SK-N-SH (cell line): ENCODE results near the gene SEC14L1. TPM values are rescaled to one million over a fixed set of nuclear protein-coding genes. Genes with fewer than 3 reads are reported as not detected.

Experiments used
- CTCF ChIA-PET: fragments of 300-600, 350-600 bp; formaldehyde crosslinking; extraction: SDS; loops from one replicate; lab custom pipeline; 2021; lab: Yijun Ruan, JAX
- POLR2A ChIA-PET: fragments of 350-600 bp; sonication (Branson Sonifier 250); formaldehyde crosslinking; extraction: SDS; loops from one replicate; lab custom pipeline; 2020; ENCODE audit warnings: antibody characterized with exemption, inconsistent platforms; lab: Yijun Ruan, JAX
- DNase-seq: peaks from one replicate; pipeline ENCODE4 v3.0.0; 2012
- H2AFZ ChIP-seq: fragments of 200-600 bp; sonication (generic); 2 replicates; pipeline ENCODE4 v1.8.1; 2016; ENCODE audit warnings: antibody characterized with exemption, mild to moderate bottlenecking, low read depth
- H3F3A ChIP-seq: fragments of 200-600 bp; sonication (generic); replicated peaks from 2 replicates; pipeline ENCODE3; 2016; ENCODE audit warnings: antibody characterized with exemption, mild to moderate bottlenecking; ENCODE audit not compliant: insufficient read depth
- H3K27ac ChIP-seq, 2 experiments: fragments of 200-500 bp in 1 of 2; fragments of 200-600 bp in 1 of 2; sonication (Bioruptor generic) in 1 of 2; sonication (generic), shearing (Covaris generic) in 1 of 2; 2 replicates each; pipeline versions ENCODE4 v1.5.1 to v1.6.1; 2014 to 2016; ENCODE audit warnings: low read depth in 2 of 2, inconsistent platforms in 1 of 2, low read length in 1 of 2, mild to moderate bottlenecking in 1 of 2, mixed read lengths in 1 of 2
- H3K27me3 ChIP-seq: fragments of 200-600 bp; sonication (generic), shearing (Covaris generic); 2 replicates; pipeline ENCODE4 v1.6.1; 2016; ENCODE audit warnings: mixed run types; ENCODE audit not compliant: insufficient read depth
- H3K36me3 ChIP-seq, 2 experiments: fragments of 200-500 bp in 1 of 2; fragments of 200-600 bp in 1 of 2; sonication (Bioruptor generic) in 1 of 2; sonication (generic) in 1 of 2; replicated peaks in 1 of 2; 2 replicates each; pipeline versions ENCODE3 to v1.5.1; 2014 to 2016; ENCODE audit warnings: low read length in 1 of 2, mild to moderate bottlenecking in 1 of 2; ENCODE audit not compliant: insufficient read depth in 2 of 2, control insufficient read depth in 1 of 2
- H3K4me1 ChIP-seq, 2 experiments: fragments of 200-500 bp in 1 of 2; fragments of 200-600 bp in 1 of 2; sonication (Bioruptor generic) in 1 of 2; sonication (generic), shearing (Covaris generic) in 1 of 2; 2 replicates each; pipeline versions ENCODE4 v1.5.1 to v1.6.1; 2014 to 2016; ENCODE audit warnings: low read depth in 1 of 2, low read length in 1 of 2, mixed run types in 1 of 2; ENCODE audit not compliant: insufficient read depth in 2 of 2, control insufficient read depth in 1 of 2
- H3K4me2 ChIP-seq: fragments of 200-600 bp; sonication (generic), shearing (Covaris generic); 2 replicates; pipeline ENCODE4 v1.6.1; 2017; ENCODE audit warnings: mixed run types
- H3K4me3 ChIP-seq, 2 experiments: fragments of 200-500 bp in 1 of 2; fragments of 200-600 bp in 1 of 2; sonication (Bioruptor generic) in 1 of 2; sonication (generic), shearing (Covaris generic) in 1 of 2; 2 replicates each; pipeline versions ENCODE4 v1.5.1 to v1.8.1; 2014 to 2016; ENCODE audit warnings: low read depth in 2 of 2, inconsistent platforms in 1 of 2, low read length in 1 of 2, mild to moderate bottlenecking in 1 of 2, mixed read lengths in 1 of 2, moderate library complexity in 1 of 2
- H3K79me2 ChIP-seq: fragments of 200-600 bp; sonication (generic); 2 replicates; pipeline ENCODE4 v1.8.1; 2017; ENCODE audit warnings: mild to moderate bottlenecking; ENCODE audit not compliant: insufficient read depth
- H3K9ac ChIP-seq: fragments of 200-600 bp; sonication (generic); 2 replicates; pipeline ENCODE4 v1.6.1; 2017; ENCODE audit warnings: mixed run types
- H3K9me2 ChIP-seq: fragments of 200-600 bp; sonication (generic); 2 replicates; pipeline ENCODE4 v1.6.1; 2017; ENCODE audit warnings: mixed run types
- H3K9me3 ChIP-seq: fragments of 200-600 bp; sonication (generic); 2 replicates; pipeline ENCODE4 v1.6.1; 2017; ENCODE audit warnings: mixed run types, mild to moderate bottlenecking, moderate library complexity
- H4K20me1 ChIP-seq: fragments of 200-600 bp; sonication (generic); 2 replicates; pipeline ENCODE4 v1.6.1; 2017; ENCODE audit warnings: mild to moderate bottlenecking, mixed run types; ENCODE audit not compliant: insufficient read depth
- ELF1 ChIP-seq: IDR thresholded peaks from 2 replicates; pipeline ENCODE4 v1.4.0; 2012
- EP300 ChIP-seq, 2 experiments: IDR thresholded peaks; 2 replicates each; pipeline versions ENCODE4 v1.4.0 to v1.6.1; 2012; ENCODE audit warnings: borderline replicate concordance in 1 of 2, low read depth in 1 of 2, low read length in 1 of 2
- FOSL2 ChIP-seq: IDR thresholded peaks from 2 replicates; pipeline ENCODE4 v1.4.0; 2012; ENCODE audit warnings: low read depth, mild to moderate bottlenecking, moderate library complexity, borderline replicate concordance
- FOXM1 ChIP-seq: IDR thresholded peaks from 2 replicates; pipeline ENCODE4 v1.4.0; 2012; ENCODE audit warnings: low read depth, mild to moderate bottlenecking
- GABPA ChIP-seq: IDR thresholded peaks from 2 replicates; pipeline ENCODE4 v1.4.0; 2012; ENCODE audit warnings: low read depth, mild to moderate bottlenecking
- JUND ChIP-seq: IDR thresholded peaks from 2 replicates; pipeline ENCODE4 v1.4.0; 2012
- MEF2A ChIP-seq: IDR thresholded peaks from 2 replicates; pipeline ENCODE4 v1.4.0; 2012; ENCODE audit warnings: low read depth, borderline replicate concordance
- NFIC ChIP-seq: IDR thresholded peaks from 2 replicates; pipeline ENCODE4 v1.4.0; 2012; ENCODE audit warnings: borderline replicate concordance
- POLR2AphosphoS5 ChIP-seq: IDR thresholded peaks from 2 replicates; pipeline ENCODE4 v1.6.1; 2012; ENCODE audit warnings: low read depth, low read length
- RXRA ChIP-seq: IDR thresholded peaks from 2 replicates; pipeline ENCODE4 v1.4.0; 2012; ENCODE audit warnings: low read depth, mild to moderate bottlenecking, borderline replicate concordance
- TCF12 ChIP-seq: IDR thresholded peaks from 2 replicates; pipeline ENCODE4 v1.4.0; 2012
- TEAD4 ChIP-seq: IDR thresholded peaks from 2 replicates; pipeline ENCODE4 v1.4.0; 2012; ENCODE audit warnings: mild to moderate bottlenecking, borderline replicate concordance; ENCODE audit not compliant: insufficient read depth
- YY1 ChIP-seq: IDR thresholded peaks from 2 replicates; pipeline ENCODE4 v1.4.0; 2012; ENCODE audit warnings: low read depth, mild to moderate bottlenecking
- WGBS: methylation state at CpG from one replicate; pipeline ENCODE4 v1.1.6; 2017; ENCODE audit warnings: low lambda C conversion rate; 5-methylcytosine and 5-hydroxymethylcytosine counted together
- polyA plus RNA-seq, 3 experiments: library from polyadenylated mRNA; depleted of rRNA; stranded (reverse); fragments of >200 nt; gene quantifications; 2 replicates each; pipeline ENCODE4 v1.2.3, GENCODE V29; 2012
- TF ChIP-seq, protein P1 (sequence below): IDR thresholded peaks from 2 replicates; pipeline ENCODE4 v1.4.0; 2012; ENCODE audit warnings: low read depth
- TF ChIP-seq, protein P2 (sequence below): IDR thresholded peaks from 2 replicates; pipeline ENCODE4; 2012
- TF ChIP-seq, protein P3 (sequence below): fragments of 150-350 bp; IDR thresholded peaks from 2 replicates; pipeline ENCODE4 v1.6.1; 2017; ENCODE audit warnings: antibody characterized with exemption, low read length, low read depth, borderline replicate concordance
- TF ChIP-seq, protein P4 (sequence below): IDR thresholded peaks from 2 replicates; pipeline ENCODE4 v1.4.0; 2012; ENCODE audit warnings: low read depth, borderline replicate concordance
- TF ChIP-seq, protein P5 (sequence below): IDR thresholded peaks from 2 replicates; pipeline ENCODE4 v1.4.0; 2012; ENCODE audit warnings: low read depth, borderline replicate concordance

SEC14L1 gene
- polyA plus RNA-seq, 1 of the 3 experiments (the other 2 are of a cell fraction) = 62.4 TPM

DNA sequence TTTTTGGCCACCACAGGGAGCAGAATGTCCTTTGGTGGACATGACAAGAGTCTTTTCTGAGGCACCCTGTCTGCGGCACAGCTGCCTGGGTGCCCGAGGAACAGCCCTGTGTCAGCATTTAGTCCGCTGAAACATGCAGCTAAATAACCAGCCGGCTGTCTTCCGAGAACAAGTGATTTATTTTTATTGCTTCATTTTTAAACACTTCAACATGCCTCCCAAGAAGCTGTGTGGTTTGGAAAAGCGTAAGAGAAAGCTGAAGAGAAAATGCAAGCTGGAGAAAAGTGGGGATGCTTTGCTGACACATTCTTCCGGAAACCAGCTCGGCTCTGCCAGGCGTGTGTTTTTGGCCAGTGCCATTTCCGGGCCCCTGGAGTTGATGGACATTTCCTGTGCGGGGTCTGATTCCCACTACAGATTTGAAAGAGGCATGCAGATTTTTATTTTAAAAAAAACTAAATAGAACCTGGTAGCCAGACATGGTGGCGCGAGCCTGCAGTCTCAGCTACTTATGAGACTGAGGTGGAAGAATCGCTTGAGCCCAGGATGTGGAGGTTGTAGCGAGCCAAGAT is 94.7 kb downstream of the SEC14L1 start:
- CTCF ChIA-PET = interaction anchor here (0.9 to 3.6 kb wide), 5 partner anchors 11 to 367 kb away, joined by 3 to 19 read pairs (median 4); partner anchors contain the start of gene MGAT5B
- Histone ChIP-seq H3K36me3 (no peaks in the 10 kb centered on the region), H2AFZ (peak overlapping the region; percentile 43; the same call in 1 of the 2 replicates), H3K9me2 (no peaks in the 10 kb centered on the region), H4K20me1 (no peaks in the 10 kb centered on the region), H3K9ac (peak overlapping the region; percentile 45), H3K27me3 (no peaks in the 10 kb centered on the region), H3K4me1 (peaks cover 3 to 15% of the 10 kb centered on the region in 2 experiments; a peak in 2 of 4 replicates), H3K9me3 (no peaks in the 10 kb centered on the region), H3F3A (peaks cover 30% of the 10 kb centered on the region), H3K4me3 (peak overlapping the region; percentile 7 to 42; a peak in 3 of 4 replicates), H3K27ac (peak overlapping the region; percentile 45 to 81), H3K4me2 (peak overlapping the region; percentile 74), H3K79me2 (no peaks in the 10 kb centered on the region)
- POLR2A ChIA-PET = interaction anchor here (1.0 to 1.2 kb wide), 2 partner anchors 14 to 147 kb away, joined by 3 to 4 read pairs; no protein-coding TSS in a partner anchor
- WGBS = 33% methylated on average over 15 of the region's 15 CpGs
- TF ChIP-seq, protein P1, sequence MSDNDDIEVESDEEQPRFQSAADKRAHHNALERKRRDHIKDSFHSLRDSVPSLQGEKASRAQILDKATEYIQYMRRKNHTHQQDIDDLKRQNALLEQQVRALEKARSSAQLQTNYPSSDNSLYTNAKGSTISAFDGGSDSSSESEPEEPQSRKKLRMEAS = peak; percentile 72; the same call in 1 of the 2 replicates
- TF ChIP-seq ELF1 = peak; percentile 79
- peak; percentile 95 for TF ChIP-seq NFIC
- TF ChIP-seq FOXM1 = peak; percentile 50; the same call in 1 of the 2 replicates
- TF ChIP-seq TEAD4 = 0 out of 2 replicates have a peak, but pooled peaks have one; percentile 40
- peak; percentile 37; the same call in 1 of the 2 replicates for TF ChIP-seq MEF2A
- TF ChIP-seq RXRA = no peak; the same call in 1 of the 2 replicates
- TF ChIP-seq GABPA = peak; percentile 72
- peak; percentile 88 for TF ChIP-seq TCF12
- peak; percentile 64 for TF ChIP-seq POLR2AphosphoS5
- peak in 1 of 2 experiments; percentile 76; a peak in 2 of 4 replicates for TF ChIP-seq EP300 (IDR thresholded peaks at IDR 0.05; ENCODE audit: borderline replicate concordance in 1 of 2, low read depth in 1 of 2, low read length in 1 of 2)
- TF ChIP-seq, protein P2, sequence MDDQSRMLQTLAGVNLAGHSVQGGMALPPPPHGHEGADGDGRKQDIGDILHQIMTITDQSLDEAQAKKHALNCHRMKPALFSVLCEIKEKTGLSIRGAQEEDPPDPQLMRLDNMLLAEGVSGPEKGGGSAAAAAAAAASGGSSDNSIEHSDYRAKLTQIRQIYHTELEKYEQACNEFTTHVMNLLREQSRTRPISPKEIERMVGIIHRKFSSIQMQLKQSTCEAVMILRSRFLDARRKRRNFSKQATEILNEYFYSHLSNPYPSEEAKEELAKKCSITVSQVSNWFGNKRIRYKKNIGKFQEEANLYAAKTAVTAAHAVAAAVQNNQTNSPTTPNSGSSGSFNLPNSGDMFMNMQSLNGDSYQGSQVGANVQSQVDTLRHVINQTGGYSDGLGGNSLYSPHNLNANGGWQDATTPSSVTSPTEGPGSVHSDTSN = peak; percentile 92
- peak; percentile 73 for TF ChIP-seq JUND
- TF ChIP-seq, protein P3, sequence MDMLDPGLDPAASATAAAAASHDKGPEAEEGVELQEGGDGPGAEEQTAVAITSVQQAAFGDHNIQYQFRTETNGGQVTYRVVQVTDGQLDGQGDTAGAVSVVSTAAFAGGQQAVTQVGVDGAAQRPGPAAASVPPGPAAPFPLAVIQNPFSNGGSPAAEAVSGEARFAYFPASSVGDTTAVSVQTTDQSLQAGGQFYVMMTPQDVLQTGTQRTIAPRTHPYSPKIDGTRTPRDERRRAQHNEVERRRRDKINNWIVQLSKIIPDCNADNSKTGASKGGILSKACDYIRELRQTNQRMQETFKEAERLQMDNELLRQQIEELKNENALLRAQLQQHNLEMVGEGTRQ = no peak
- TF ChIP-seq YY1 = 0 out of 2 replicates have a peak, but pooled peaks have one; percentile 30
- peak; percentile 34; the same call in 1 of the 2 replicates for TF ChIP-seq FOSL2
- TF ChIP-seq, protein P4, sequence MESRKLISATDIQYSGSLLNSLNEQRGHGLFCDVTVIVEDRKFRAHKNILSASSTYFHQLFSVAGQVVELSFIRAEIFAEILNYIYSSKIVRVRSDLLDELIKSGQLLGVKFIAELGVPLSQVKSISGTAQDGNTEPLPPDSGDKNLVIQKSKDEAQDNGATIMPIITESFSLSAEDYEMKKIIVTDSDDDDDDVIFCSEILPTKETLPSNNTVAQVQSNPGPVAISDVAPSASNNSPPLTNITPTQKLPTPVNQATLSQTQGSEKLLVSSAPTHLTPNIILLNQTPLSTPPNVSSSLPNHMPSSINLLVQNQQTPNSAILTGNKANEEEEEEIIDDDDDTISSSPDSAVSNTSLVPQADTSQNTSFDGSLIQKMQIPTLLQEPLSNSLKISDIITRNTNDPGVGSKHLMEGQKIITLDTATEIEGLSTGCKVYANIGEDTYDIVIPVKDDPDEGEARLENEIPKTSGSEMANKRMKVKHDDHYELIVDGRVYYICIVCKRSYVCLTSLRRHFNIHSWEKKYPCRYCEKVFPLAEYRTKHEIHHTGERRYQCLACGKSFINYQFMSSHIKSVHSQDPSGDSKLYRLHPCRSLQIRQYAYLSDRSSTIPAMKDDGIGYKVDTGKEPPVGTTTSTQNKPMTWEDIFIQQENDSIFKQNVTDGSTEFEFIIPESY = no peak
- TF ChIP-seq, protein P5, sequence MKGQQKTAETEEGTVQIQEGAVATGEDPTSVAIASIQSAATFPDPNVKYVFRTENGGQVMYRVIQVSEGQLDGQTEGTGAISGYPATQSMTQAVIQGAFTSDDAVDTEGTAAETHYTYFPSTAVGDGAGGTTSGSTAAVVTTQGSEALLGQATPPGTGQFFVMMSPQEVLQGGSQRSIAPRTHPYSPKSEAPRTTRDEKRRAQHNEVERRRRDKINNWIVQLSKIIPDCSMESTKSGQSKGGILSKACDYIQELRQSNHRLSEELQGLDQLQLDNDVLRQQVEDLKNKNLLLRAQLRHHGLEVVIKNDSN = no peak
- peak; percentile 71 for DNase-seq
